GM19468 (cell line): ENCODE results near the gene PTPN18.
"Not testable (repeated sequence)": the region's sequence is repeated elsewhere in the genome, so short reads cannot be mapped to it uniquely, and the experiment has no call there.

Experiments
- ATAC-seq: cut with Tn5 transposase; IDR thresholded peaks from one replicate; pipeline ENCODE4 v1.9.1; 2021; ENCODE audit warnings: mild to moderate bottlenecking, moderate library complexity, moderate number of reproducible peaks; ENCODE audit not compliant: unreplicated experiment; ENCODE audit errors: extremely low read depth

Gene PTPN18

GRCh38 chr2:130377491-130377890, 21.6 kb downstream of the PTPN18 start:
- ATAC-seq, result no peak

GRCh38 chr2:130378206-130378897, 22.5 kb downstream of the PTPN18 start:
- no peak for ATAC-seq

GRCh38 chr2:130378898-130379214, 23.0 kb downstream of the PTPN18 start:
- no peak for ATAC-seq

GRCh38 chr2:130380096-130380934, 24.5 kb downstream of the PTPN18 start:
- ATAC-seq, result no peak

- ATAC-seq, result no peak
Observed at GRCh38 chr2:130381145-130381544, 25.3 kb downstream of the PTPN18 start.

- ATAC-seq, result no peak
Observed at GRCh38 chr2:130381619-130382018, 25.8 kb downstream of the PTPN18 start.

- ATAC-seq, result no peak
Observed at GRCh38 chr2:130382313-130382917, 26.6 kb downstream of the PTPN18 start.

GRCh38 chr2:130385709-130386108, 29.9 kb downstream of the PTPN18 start:
- no peak for ATAC-seq

- no peak for ATAC-seq
Observed at GRCh38 chr2:130387071-130387400, 31.2 kb downstream of the PTPN18 start.

- no peak for ATAC-seq
Observed at GRCh38 chr2:130387804-130388203, 31.9 kb downstream of the PTPN18 start.

- ATAC-seq, result no peak
Observed at GRCh38 chr2:130388221-130388907, 32.5 kb downstream of the PTPN18 start.

- ATAC-seq, result no peak
Observed at GRCh38 chr2:130389358-130389757, 33.5 kb downstream of the PTPN18 start.

GRCh38 chr2:130389783-130390182, 33.9 kb downstream of the PTPN18 start:
- no peak for ATAC-seq

- no peak for ATAC-seq
Observed at GRCh38 chr2:130390460-130391057, 34.7 kb downstream of the PTPN18 start.

GRCh38 chr2:130391058-130391871, 35.4 kb downstream of the PTPN18 start:
- peak; percentile 69 for ATAC-seq

GRCh38 chr2:130391872-130392670, 36.2 kb downstream of the PTPN18 start:
- ATAC-seq, result no peak

- no peak for ATAC-seq
Observed at GRCh38 chr2:130393318-130393910, 37.6 kb downstream of the PTPN18 start.

- not testable (repeated sequence) for ATAC-seq
Observed at GRCh38 chr2:130406280-130406679, 50.4 kb downstream of the PTPN18 start.
